Stimulated activated CD4-positive, alpha-beta T cell treated with anti-CD3 and anti-CD28 coated beads, TNF-alpha, amount 100 ng/mL, for 4 hours (primary cell): ENCODE data around the gene KCTD16.

ENCODE experiments used
- DNase-seq, 3 experiments: peaks; one replicate each; pipeline ENCODE4 v3.0.0-alpha.2; 2020; ENCODE audit warnings: low read depth in 3 of 3

Gene KCTD16

DNA sequence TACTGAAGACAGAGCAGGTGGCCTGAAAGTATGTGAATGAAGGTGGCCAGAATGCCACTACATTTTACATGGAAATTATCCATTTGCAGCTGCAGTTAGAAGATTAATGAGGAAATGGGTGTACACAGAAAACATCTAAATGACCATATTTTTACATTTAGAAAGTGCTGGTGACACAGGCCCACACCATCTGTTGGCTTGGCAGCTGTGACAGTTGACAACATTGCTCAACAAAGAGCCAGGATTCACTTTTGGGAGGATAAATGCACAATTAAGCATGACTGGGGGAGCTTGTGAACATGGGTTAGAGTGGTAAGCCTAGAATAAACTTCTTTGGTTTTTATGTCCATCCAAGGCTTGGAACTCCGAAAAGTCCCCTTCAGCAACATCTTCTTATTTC is 360.5 kb downstream of the KCTD16 start:
- DNase-seq, result no peak
